IMR-90 (cell line): ENCODE measurements around the gene GRB14. TPM values are rescaled to one million over a fixed set of nuclear protein-coding genes. Genes with fewer than 3 reads are reported as not detected.

Experiments
- ATAC-seq: fragments of 200-7000 bp; cut with Tn5 transposase; 2 replicates; pipeline ENCODE4 v1.9.1; 2020; ENCODE audit warnings: low read depth, mild to moderate bottlenecking, moderate library complexity
- BruUV-seq: library from RNA; stranded (reverse); fragments of 400-500 nt; replicated peaks from 2 replicates; lab custom pipeline; 2021; lab: Mats Ljungman, UMichigan
- CTCF ChIA-PET: fragments of 300-600 bp; formaldehyde crosslinking; extraction: SDS; loops from one replicate; lab custom pipeline; 2021; ENCODE audit warnings: antibody characterized with exemption; lab: Yijun Ruan, JAX
- POLR2A ChIA-PET: fragments of 300-600 bp; sonication (Branson Sonifier 250); formaldehyde crosslinking; loops from one replicate; lab custom pipeline; 2022; ENCODE audit warnings: antibody characterized with exemption; ENCODE audit not compliant: unreplicated experiment; lab: Charles Lee
- DNase-seq: peaks from one replicate; pipeline ENCODE4 v3.0.0; 2013
- H2AFZ ChIP-seq: replicated peaks from 2 replicates; pipeline ENCODE3; 2013; ENCODE audit warnings: low read length, mild to moderate bottlenecking; ENCODE audit not compliant: poor library complexity
- H2AK5ac ChIP-seq: 2 replicates; pipeline ENCODE4 v1.6.1; 2013; ENCODE audit warnings: low read depth, low read length, inconsistent platforms
- H2AK9ac ChIP-seq: replicated peaks from 2 replicates; pipeline ENCODE3; 2013; ENCODE audit warnings: mild to moderate bottlenecking, low read depth, low read length, moderate library complexity; ENCODE audit not compliant: poor library complexity
- H2BK120ac ChIP-seq: 2 replicates; pipeline ENCODE4 v1.6.1; 2013; ENCODE audit warnings: low read depth, low read length, inconsistent platforms
- H2BK15ac ChIP-seq: 3 replicates; pipeline ENCODE4 v1.6.1; 2013; ENCODE audit warnings: low read depth, low read length, inconsistent platforms
- H2BK20ac ChIP-seq: 2 replicates; pipeline ENCODE4 v1.6.1; 2013; ENCODE audit warnings: low read depth, mild to moderate bottlenecking, inconsistent platforms, low read length, moderate library complexity
- H2BK5ac ChIP-seq: 2 replicates; pipeline ENCODE4 v1.6.1; 2013; ENCODE audit warnings: mild to moderate bottlenecking, low read depth, low read length, inconsistent platforms; ENCODE audit not compliant: poor library complexity, severe bottlenecking
- H3K14ac ChIP-seq: replicated peaks from 2 replicates; pipeline ENCODE4 v1.6.1; 2013; ENCODE audit warnings: low read depth, low read length, inconsistent platforms
- H3K18ac ChIP-seq: 2 replicates; pipeline ENCODE4 v1.6.1; 2013; ENCODE audit warnings: low read depth, low read length, control low read depth
- H3K23ac ChIP-seq: 2 replicates; pipeline ENCODE4 v1.6.1; 2013; ENCODE audit warnings: low read depth, low read length, inconsistent platforms
- H3K27ac ChIP-seq: 2 replicates; pipeline ENCODE4 v1.5.1; 2013; ENCODE audit warnings: mild to moderate bottlenecking, control low read depth, low read length; ENCODE audit not compliant: insufficient read depth
- H3K27me3 ChIP-seq: 2 replicates; pipeline ENCODE4 v1.6.1; 2013; ENCODE audit warnings: low read length; ENCODE audit not compliant: control insufficient read depth, insufficient read depth
- H3K36me3 ChIP-seq: 2 replicates; pipeline ENCODE4 v1.6.1; 2013; ENCODE audit warnings: low read length, mixed read lengths; ENCODE audit not compliant: control insufficient read depth, insufficient read depth
- H3K4ac ChIP-seq: 2 replicates; pipeline ENCODE4 v1.6.1; 2013; ENCODE audit warnings: low read depth, low read length, inconsistent platforms
- H3K4me1 ChIP-seq: 2 replicates; pipeline ENCODE4 v1.6.1; 2013; ENCODE audit warnings: low read length, mixed read lengths; ENCODE audit not compliant: control insufficient read depth, insufficient read depth
- H3K4me2 ChIP-seq: 2 replicates; pipeline ENCODE4 v1.6.1; 2013; ENCODE audit warnings: low read depth, mild to moderate bottlenecking, control low read depth, low read length, moderate library complexity
- H3K4me3 ChIP-seq: 2 replicates; pipeline ENCODE4 v1.5.1; 2013; ENCODE audit warnings: low read depth, mild to moderate bottlenecking, control low read depth, low read length, moderate library complexity; ENCODE audit not compliant: insufficient read depth
- H3K56ac ChIP-seq: 2 replicates; pipeline ENCODE4 v1.6.1; 2013; ENCODE audit warnings: low read length, inconsistent platforms; ENCODE audit not compliant: insufficient read depth; ENCODE audit errors: extremely low read depth
- H3K79me1 ChIP-seq, 2 experiments: 2 replicates each; pipeline ENCODE4 v1.6.1; 2013; ENCODE audit warnings: low read length in 2 of 2, inconsistent platforms in 1 of 2, low read depth in 1 of 2
- H3K9ac ChIP-seq: 2 replicates; pipeline ENCODE4 v1.6.1; 2013; ENCODE audit warnings: low read depth, low read length, control low read depth
- H3K9me1 ChIP-seq: 2 replicates; pipeline ENCODE4 v1.6.1; 2013; ENCODE audit warnings: low read length, inconsistent platforms; ENCODE audit not compliant: insufficient read depth
- H3K9me3 ChIP-seq: 2 replicates; pipeline ENCODE4 v1.6.1; 2013; ENCODE audit warnings: low read length; ENCODE audit not compliant: control insufficient read depth, insufficient read depth
- H4K20me1 ChIP-seq: 2 replicates; pipeline ENCODE4 v1.6.1; 2013; ENCODE audit warnings: low read length, inconsistent platforms; ENCODE audit not compliant: insufficient read depth
- H4K5ac ChIP-seq: 2 replicates; pipeline ENCODE4 v1.6.1; 2013; ENCODE audit warnings: mild to moderate bottlenecking, low read depth, low read length, control low read depth
- H4K8ac ChIP-seq, 2 experiments: 2 replicates each; pipeline ENCODE4 v1.6.1; 2013; ENCODE audit warnings: low read depth in 2 of 2, low read length in 2 of 2, control low read depth in 1 of 2, inconsistent platforms in 1 of 2
- H4K91ac ChIP-seq: 2 replicates; pipeline ENCODE4 v1.6.1; 2013; ENCODE audit warnings: low read depth, low read length, inconsistent platforms; ENCODE audit not compliant: insufficient read depth
- BHLHE40 ChIP-seq: fragments of 150-350 bp; IDR thresholded peaks from 2 replicates; pipeline ENCODE4 v1.6.1; 2016; ENCODE audit warnings: mild to moderate bottlenecking, low read depth, low read length
- CEBPB ChIP-seq: IDR thresholded peaks from 2 replicates; pipeline ENCODE4 v1.6.1; 2012; ENCODE audit warnings: low read depth, low read length, improper control_type of control experiment
- CHD1 ChIP-seq: IDR thresholded peaks from 2 replicates; pipeline ENCODE4 v1.6.1; 2012; ENCODE audit warnings: low read depth, low read length, improper control_type of control experiment
- FOS ChIP-seq: fragments of 150-350 bp; IDR thresholded peaks from 2 replicates; pipeline ENCODE4 v1.6.1; 2016; ENCODE audit warnings: low read depth, low read length
- MAFK ChIP-seq: IDR thresholded peaks from 2 replicates; pipeline ENCODE4 v1.6.1; 2012; ENCODE audit warnings: low read depth, low read length, improper control_type of control experiment
- MAZ ChIP-seq: IDR thresholded peaks from 2 replicates; pipeline ENCODE4 v1.6.1; 2012; ENCODE audit warnings: low read depth, mild to moderate bottlenecking, low read length, improper control_type of control experiment, moderate library complexity, borderline replicate concordance
- MXI1 ChIP-seq: IDR thresholded peaks from 2 replicates; pipeline ENCODE4 v1.6.1; 2012; ENCODE audit warnings: low read depth, mild to moderate bottlenecking, low read length, moderate library complexity, borderline replicate concordance
- NFE2L2 ChIP-seq: fragments of 150-350 bp; IDR thresholded peaks from 2 replicates; pipeline ENCODE4 v1.6.1; 2016; ENCODE audit warnings: low read depth, mild to moderate bottlenecking, low read length
- POLR2A ChIP-seq: IDR thresholded peaks from 2 replicates; pipeline ENCODE4 v1.6.1; 2012; ENCODE audit warnings: mild to moderate bottlenecking, low read depth, low read length
- RAD21 ChIP-seq: IDR thresholded peaks from 2 replicates; pipeline ENCODE4 v1.6.1; 2012; ENCODE audit warnings: low read length, improper control_type of control experiment
- RCOR1 ChIP-seq: IDR thresholded peaks from 2 replicates; pipeline ENCODE4 v1.6.1; 2012; ENCODE audit warnings: mild to moderate bottlenecking, low read length, improper control_type of control experiment; ENCODE audit not compliant: insufficient replicate concordance
- RFX5 ChIP-seq: IDR thresholded peaks from 2 replicates; pipeline ENCODE4 v1.8.0; 2012; ENCODE audit warnings: low read depth, mild to moderate bottlenecking, low read length, moderate library complexity
- SMC3 ChIP-seq: fragments of 150-350 bp; IDR thresholded peaks from 2 replicates; pipeline ENCODE4 v1.6.1; 2016; ENCODE audit warnings: low read depth, mild to moderate bottlenecking, antibody characterized with exemption, low read length, moderate library complexity
- WGBS, 2 experiments: methylation state at CpG; one replicate each; pipeline versions ENCODE4 v1.1.5 to v1.1.7; 2013; ENCODE audit warnings: missing lambda C conversion rate in 2 of 2; ENCODE audit not compliant: insufficient read length in 1 of 2; ENCODE audit errors: extremely low coverage in 2 of 2; 5-methylcytosine and 5-hydroxymethylcytosine counted together
- dilution Hi-C: fragments of 300-500 bp; cut with HindIII; formaldehyde crosslinking; loops from one replicate; pipeline ENCODE4 v1.14.3; 2018; ENCODE audit warnings: low sequenced_read_pairs; ENCODE audit not compliant: unreplicated experiment
- in situ Hi-C: fragments of 300-500 bp; cut with MboI; formaldehyde crosslinking; loops from 3 replicates; pipeline ENCODE4 v1.14.3; 2019; ENCODE audit warnings: low sequenced_read_pairs, inconsistent platforms, mixed read lengths
- intact Hi-C: fragments of 100-400 bp; cut with micrococcal nuclease; formaldehyde crosslinking; loops from 2 replicates; pipeline ENCODE4 v1.10.0; 2022
- polyA plus RNA-seq, 3 experiments: library from polyadenylated mRNA; depleted of rRNA; stranded (reverse); fragments of >200 nt; gene quantifications; 2 replicates each; pipeline ENCODE4 v1.2.3, GENCODE V29; 2012; ENCODE audit warnings: low replicate concordance in 1 of 3
- total RNA-seq: library from RNA; depleted of rRNA; stranded (reverse); fragments of >200 nt; gene quantifications from 2 replicates; pipeline ENCODE4 v1.2.3, GENCODE V29; 2012
- TF ChIP-seq, protein P1 (sequence below): fragments of 150-350 bp; IDR thresholded peaks from 2 replicates; pipeline ENCODE4 v1.6.1; 2017; ENCODE audit warnings: mild to moderate bottlenecking, antibody characterized with exemption, low read length, low read depth
- TF ChIP-seq, protein P2 (sequence below): conservative IDR thresholded peaks from 2 replicates; pipeline ENCODE4 v1.5.1; 2012; ENCODE audit warnings: mild to moderate bottlenecking, low read depth, low read length, improper control_type of control experiment
- TF ChIP-seq, protein P3 (sequence below): fragments of 150-350 bp; IDR thresholded peaks from 2 replicates; pipeline ENCODE4 v1.6.1; 2016; ENCODE audit warnings: low read depth, mild to moderate bottlenecking, low read length, moderate library complexity, borderline replicate concordance

Gene GRB14
- total and polyA plus RNA-seq, 2 of the 4 experiments (the other 2 are of a cell fraction) = not detected

DNA sequence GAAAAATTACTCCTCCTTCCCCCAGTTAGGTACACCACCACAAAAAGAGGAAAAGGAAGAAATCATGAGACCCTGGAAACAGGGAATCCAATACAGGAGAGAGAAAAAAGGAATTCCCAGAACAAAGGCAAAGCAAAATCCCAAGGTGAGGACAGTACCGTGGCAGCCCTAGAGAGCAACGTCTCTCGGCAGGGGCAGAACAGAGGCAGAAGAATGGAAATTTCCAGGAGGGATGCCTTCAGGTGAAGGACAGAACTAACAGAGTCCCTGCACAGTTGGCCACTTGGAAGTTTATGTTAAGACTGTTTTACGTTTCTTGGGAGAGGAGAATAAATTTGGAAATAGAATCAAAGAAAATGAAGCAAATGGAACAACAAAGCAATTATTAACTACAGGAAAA lies 27.7 kb downstream of the GRB14 start:
- H2AK9ac ChIP-seq = no peak overlapping the region
- no peaks in the 10 kb centered on the region for H3K9me3 ChIP-seq
- no peak overlapping the region for H2BK20ac ChIP-seq
- no peak overlapping the region for H2BK5ac ChIP-seq
- no peak overlapping the region for H3K4me3 ChIP-seq
- H3K4ac ChIP-seq = no peak overlapping the region
- no peaks in the 10 kb centered on the region for H3K79me1 ChIP-seq
- no peak overlapping the region for H3K18ac ChIP-seq
- intact Hi-C loops (no loop called here), in situ Hi-C loops (no loop called here), dilution Hi-C loops (no loop called here)
- no peak overlapping the region for H3K56ac ChIP-seq
- H2AK5ac ChIP-seq = no peak overlapping the region
- BruUV-seq = no TSS peak
- no peak overlapping the region for H3K14ac ChIP-seq
- no peaks in the 10 kb centered on the region for H3K4me1 ChIP-seq
- H3K27me3 ChIP-seq = no peaks in the 10 kb centered on the region
- H3K27ac ChIP-seq = no peak overlapping the region
- POLR2A ChIA-PET = no interaction called here
- ATAC-seq (no peak), DNase-seq (no peak)
- no peak overlapping the region for H2AFZ ChIP-seq
- no peak overlapping the region for H3K4me2 ChIP-seq
- no peak overlapping the region for H2BK15ac ChIP-seq
- no peaks in the 10 kb centered on the region for H4K20me1 ChIP-seq
- no peak overlapping the region for H4K91ac ChIP-seq
- 33% methylated on average over 3 of the region's 4 CpGs; no CpG with 5 or more reads in 1 of the 2 experiments for WGBS, 2 experiments
- no peak overlapping the region for H4K8ac ChIP-seq
- TF ChIP-seq, protein P1, sequence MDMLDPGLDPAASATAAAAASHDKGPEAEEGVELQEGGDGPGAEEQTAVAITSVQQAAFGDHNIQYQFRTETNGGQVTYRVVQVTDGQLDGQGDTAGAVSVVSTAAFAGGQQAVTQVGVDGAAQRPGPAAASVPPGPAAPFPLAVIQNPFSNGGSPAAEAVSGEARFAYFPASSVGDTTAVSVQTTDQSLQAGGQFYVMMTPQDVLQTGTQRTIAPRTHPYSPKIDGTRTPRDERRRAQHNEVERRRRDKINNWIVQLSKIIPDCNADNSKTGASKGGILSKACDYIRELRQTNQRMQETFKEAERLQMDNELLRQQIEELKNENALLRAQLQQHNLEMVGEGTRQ = no peak
- no peak for TF ChIP-seq RAD21
- TF ChIP-seq SMC3 = no peak
- no peak for TF ChIP-seq CHD1
- no peak for TF ChIP-seq MAZ
- TF ChIP-seq FOS = no peak
- TF ChIP-seq MAFK = no peak
- TF ChIP-seq RFX5 = no peak
- TF ChIP-seq CEBPB = no peak
- TF ChIP-seq NFE2L2 = no peak
- no peak for TF ChIP-seq RCOR1
- TF ChIP-seq BHLHE40 = no peak
- TF ChIP-seq, protein P2, sequence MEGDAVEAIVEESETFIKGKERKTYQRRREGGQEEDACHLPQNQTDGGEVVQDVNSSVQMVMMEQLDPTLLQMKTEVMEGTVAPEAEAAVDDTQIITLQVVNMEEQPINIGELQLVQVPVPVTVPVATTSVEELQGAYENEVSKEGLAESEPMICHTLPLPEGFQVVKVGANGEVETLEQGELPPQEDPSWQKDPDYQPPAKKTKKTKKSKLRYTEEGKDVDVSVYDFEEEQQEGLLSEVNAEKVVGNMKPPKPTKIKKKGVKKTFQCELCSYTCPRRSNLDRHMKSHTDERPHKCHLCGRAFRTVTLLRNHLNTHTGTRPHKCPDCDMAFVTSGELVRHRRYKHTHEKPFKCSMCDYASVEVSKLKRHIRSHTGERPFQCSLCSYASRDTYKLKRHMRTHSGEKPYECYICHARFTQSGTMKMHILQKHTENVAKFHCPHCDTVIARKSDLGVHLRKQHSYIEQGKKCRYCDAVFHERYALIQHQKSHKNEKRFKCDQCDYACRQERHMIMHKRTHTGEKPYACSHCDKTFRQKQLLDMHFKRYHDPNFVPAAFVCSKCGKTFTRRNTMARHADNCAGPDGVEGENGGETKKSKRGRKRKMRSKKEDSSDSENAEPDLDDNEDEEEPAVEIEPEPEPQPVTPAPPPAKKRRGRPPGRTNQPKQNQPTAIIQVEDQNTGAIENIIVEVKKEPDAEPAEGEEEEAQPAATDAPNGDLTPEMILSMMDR = no peak
- TF ChIP-seq MXI1 = no peak
- TF ChIP-seq, protein P3, sequence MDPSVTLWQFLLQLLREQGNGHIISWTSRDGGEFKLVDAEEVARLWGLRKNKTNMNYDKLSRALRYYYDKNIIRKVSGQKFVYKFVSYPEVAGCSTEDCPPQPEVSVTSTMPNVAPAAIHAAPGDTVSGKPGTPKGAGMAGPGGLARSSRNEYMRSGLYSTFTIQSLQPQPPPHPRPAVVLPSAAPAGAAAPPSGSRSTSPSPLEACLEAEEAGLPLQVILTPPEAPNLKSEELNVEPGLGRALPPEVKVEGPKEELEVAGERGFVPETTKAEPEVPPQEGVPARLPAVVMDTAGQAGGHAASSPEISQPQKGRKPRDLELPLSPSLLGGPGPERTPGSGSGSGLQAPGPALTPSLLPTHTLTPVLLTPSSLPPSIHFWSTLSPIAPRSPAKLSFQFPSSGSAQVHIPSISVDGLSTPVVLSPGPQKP = no peak
- no peak for TF ChIP-seq POLR2A
- no peak overlapping the region for H3K23ac ChIP-seq
- CTCF ChIA-PET = no interaction called here
- H2BK120ac ChIP-seq = no peak overlapping the region
- no peak overlapping the region for H4K5ac ChIP-seq
- H3K9ac ChIP-seq = no peak overlapping the region
- no peaks in the 10 kb centered on the region for H3K9me1 ChIP-seq
- H3K36me3 ChIP-seq = no peaks in the 10 kb centered on the region
